PFSK-1 (cell line): ENCODE data around the gene ERCC5.

Experiments used
- FOXP2 ChIP-seq: optimal IDR thresholded peaks from 2 replicates; pipeline ENCODE3; 2011; ENCODE audit warnings: borderline replicate concordance, control low read depth, inconsistent platforms; ENCODE audit not compliant: insufficient read depth; ENCODE audit errors: extremely low read length, extremely low read depth
- POLR2AphosphoS5 ChIP-seq: IDR thresholded peaks from 2 replicates; pipeline ENCODE4 v1.6.1; 2012; ENCODE audit warnings: low read depth, mild to moderate bottlenecking, control low read depth, low read length, moderate library complexity
- REST ChIP-seq, 2 experiments: IDR thresholded peaks; 2 replicates each; pipeline versions ENCODE4 v1.6.1 to v1.8.0; 2011 to 2012; ENCODE audit warnings: low read depth in 2 of 2, low read length in 2 of 2, control low read depth in 1 of 2, inconsistent platforms in 1 of 2, mild to moderate bottlenecking in 1 of 2, moderate library complexity in 1 of 2; ENCODE audit not compliant: insufficient read depth in 1 of 2
- SIN3A ChIP-seq: IDR thresholded peaks from 2 replicates; pipeline ENCODE4 v1.6.1; 2012; ENCODE audit warnings: mild to moderate bottlenecking, low read length, moderate library complexity, borderline replicate concordance; ENCODE audit not compliant: insufficient read depth
- TAF1 ChIP-seq: IDR thresholded peaks from 2 replicates; pipeline ENCODE4 v1.6.1; 2012; ENCODE audit warnings: low read length, control low read depth, borderline replicate concordance; ENCODE audit not compliant: insufficient read depth

ERCC5 gene

GRCh38 chr13:102805680-102806079 is 40.2 kb upstream of the ERCC5 start:
- TF ChIP-seq POLR2AphosphoS5 (no peak), FOXP2 (no peak), SIN3A (no peak), TAF1 (no peak), REST (IDR thresholded peaks at IDR 0.05; ENCODE audit: insufficient read depth in 1 of 2, low read depth in 2 of 2, low read length in 2 of 2) (no peak)

GRCh38 chr13:102807699-102808098 is 38.1 kb upstream of the ERCC5 start:
- no peak for TF ChIP-seq POLR2AphosphoS5
- no peak for TF ChIP-seq REST (IDR thresholded peaks at IDR 0.05; ENCODE audit: insufficient read depth in 1 of 2, low read depth in 2 of 2, low read length in 2 of 2)
- no peak for TF ChIP-seq SIN3A
- TF ChIP-seq FOXP2: no peak
- TF ChIP-seq TAF1: no peak

GRCh38 chr13:102812611-102813287 is 33.1 kb upstream of the ERCC5 start:
- TF ChIP-seq TAF1 (no peak), POLR2AphosphoS5 (no peak), REST (IDR thresholded peaks at IDR 0.05; ENCODE audit: insufficient read depth in 1 of 2, low read depth in 2 of 2, low read length in 2 of 2) (no peak), SIN3A (no peak), FOXP2 (no peak)

- no peak for TF ChIP-seq POLR2AphosphoS5
These were observed 31.7 kb upstream of the ERCC5 start for GRCh38 chr13:102814025-102814607.

- TF ChIP-seq TAF1: no peak
- TF ChIP-seq POLR2AphosphoS5: no peak
- TF ChIP-seq SIN3A: no peak
- TF ChIP-seq REST (IDR thresholded peaks at IDR 0.05; ENCODE audit: insufficient read depth in 1 of 2, low read depth in 2 of 2, low read length in 2 of 2): no peak
- no peak for TF ChIP-seq FOXP2
These were observed 31.0 kb upstream of the ERCC5 start for GRCh38 chr13:102814793-102815192.
